ENCODE data around the gene EFNA5.

Gene EFNA5

GRCh38 chr5:107545486-107545885 lies 125.3 kb downstream of the EFNA5 start:
- no peak for DNase-seq (ENCODE audit: low read depth in 2 of 2)

GRCh38 chr5:107544967-107545366 lies 125.8 kb downstream of the EFNA5 start:
- no peak for DNase-seq (ENCODE audit: low read depth in 2 of 2)

GRCh38 chr5:107544476-107544875 lies 126.3 kb downstream of the EFNA5 start:
- DNase-seq (ENCODE audit: low read depth in 2 of 2), result no peak

GRCh38 chr5:107543868-107544267 lies 126.9 kb downstream of the EFNA5 start:
- no peak for DNase-seq (ENCODE audit: low read depth in 2 of 2)

GRCh38 chr5:107542831-107543231 lies 127.9 kb downstream of the EFNA5 start:
- no peak for DNase-seq (ENCODE audit: low read depth in 2 of 2)

DNA sequence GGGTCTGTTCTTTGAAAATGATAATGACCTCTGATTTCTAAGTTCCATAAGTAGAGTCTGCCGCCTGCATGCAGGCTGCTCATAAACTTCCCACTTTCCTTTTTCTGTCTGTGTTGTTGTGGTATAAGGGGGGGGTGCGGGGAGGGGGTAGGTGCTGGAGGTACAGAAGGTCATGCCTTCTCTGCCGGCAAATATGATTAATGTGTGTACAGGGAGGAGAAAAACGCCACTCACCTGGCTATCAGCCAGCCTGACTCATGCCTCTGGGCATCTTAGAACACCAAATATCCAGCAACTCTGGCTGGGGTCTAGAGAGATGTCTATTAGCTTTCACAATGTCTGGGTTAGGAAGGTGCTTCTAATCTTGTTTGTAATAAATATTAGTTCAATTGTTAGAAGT lies 128.3 kb downstream of the EFNA5 start:
- DNase-seq (ENCODE audit: low read depth in 2 of 2), result no peak

- DNase-seq (ENCODE audit: low read depth in 2 of 2), result no peak
Measured at GRCh38 chr5:107541400-107541799, 129.3 kb downstream of the EFNA5 start.

GRCh38 chr5:107539726-107540330 lies 130.9 kb downstream of the EFNA5 start:
- DNase-seq (ENCODE audit: low read depth in 2 of 2), result no peak

GRCh38 chr5:107538805-107539445 lies 131.8 kb downstream of the EFNA5 start:
- DNase-seq (ENCODE audit: low read depth in 2 of 2), result no peak

DNA sequence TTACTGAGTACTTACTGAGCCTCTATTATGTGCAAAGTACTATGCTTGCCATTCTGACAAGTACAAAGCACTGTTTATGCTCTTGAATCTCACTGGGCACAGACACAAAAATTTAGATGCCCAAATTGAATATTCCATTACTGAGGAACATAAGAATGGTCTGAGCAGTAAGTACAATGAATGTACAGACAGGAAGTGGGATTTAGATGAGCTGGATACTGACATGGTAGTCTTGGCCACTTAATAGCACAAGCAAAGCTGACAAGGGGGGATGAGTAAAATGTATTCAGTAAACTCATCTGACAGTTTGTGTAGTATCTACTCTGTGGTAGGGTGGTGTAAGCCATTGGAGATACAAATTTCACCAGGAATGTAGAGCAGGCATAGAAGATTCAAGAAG lies 132.4 kb downstream of the EFNA5 start:
- DNase-seq (ENCODE audit: low read depth in 2 of 2), result no peak

DNA sequence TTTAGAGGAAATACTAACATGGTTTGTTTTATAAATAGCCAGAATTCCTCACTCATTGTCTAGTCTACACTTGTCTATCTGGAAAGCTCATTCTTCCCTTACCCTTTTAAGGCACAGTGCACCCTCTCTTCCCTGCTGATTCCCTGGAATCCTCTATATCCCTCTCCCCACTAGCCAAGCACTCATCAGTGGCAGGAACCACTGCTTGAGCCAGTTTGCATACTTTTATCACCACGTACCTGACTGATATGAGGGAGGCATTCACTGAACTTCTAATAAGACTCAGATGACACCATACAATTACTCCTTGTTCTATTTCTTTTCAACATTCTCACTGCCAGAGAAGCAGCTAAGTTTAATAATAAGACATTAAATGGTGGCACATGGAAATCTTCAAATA lies 134.9 kb downstream of the EFNA5 start:
- no peak for DNase-seq (ENCODE audit: low read depth in 2 of 2)

GRCh38 chr5:107533910-107534876 lies 136.5 kb downstream of the EFNA5 start:
- DNase-seq (ENCODE audit: low read depth in 2 of 2), result no peak

GRCh38 chr5:107532916-107533315 lies 137.8 kb downstream of the EFNA5 start:
- no peak for DNase-seq (ENCODE audit: low read depth in 2 of 2)

DNA sequence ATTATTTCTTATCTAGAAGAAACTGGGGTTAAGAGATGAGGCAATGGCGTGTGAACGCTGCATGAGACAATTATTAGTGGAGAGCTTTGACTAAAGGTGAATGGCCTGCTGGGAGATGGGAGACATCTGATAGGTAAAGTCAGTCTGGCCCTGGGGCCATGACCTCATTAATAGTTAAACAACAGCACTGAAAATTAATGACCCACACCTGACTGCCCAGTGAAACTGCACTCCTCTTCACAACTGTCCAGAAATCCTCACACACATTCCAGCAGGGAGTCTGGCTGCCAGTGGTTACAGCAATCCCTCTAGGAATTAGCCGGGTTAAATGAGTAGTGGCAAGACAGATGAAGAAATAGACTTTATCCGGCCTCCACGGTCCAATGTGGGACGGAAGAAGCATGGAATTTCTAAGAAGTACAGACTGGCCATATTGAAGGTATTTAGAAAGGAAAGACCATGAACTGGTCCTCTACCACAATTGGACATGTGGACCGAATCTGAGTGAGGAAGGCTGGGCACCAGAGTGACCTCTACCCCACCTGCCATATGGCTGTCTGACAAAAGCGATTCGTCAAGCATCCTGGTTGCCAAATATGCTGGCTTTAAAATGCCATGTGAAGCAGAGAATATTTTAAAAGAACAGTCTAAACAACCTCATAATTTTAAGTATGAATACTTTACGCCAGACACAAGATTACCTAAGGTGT lies 138.4 kb downstream of the EFNA5 start:
- no peak for DNase-seq (ENCODE audit: low read depth in 2 of 2)

- DNase-seq (ENCODE audit: low read depth in 2 of 2), result no peak
Measured at GRCh38 chr5:107531308-107531707, 139.4 kb downstream of the EFNA5 start.

- no peak for DNase-seq (ENCODE audit: low read depth in 2 of 2)
Measured at GRCh38 chr5:107529618-107530017, 141.1 kb downstream of the EFNA5 start.

- DNase-seq (ENCODE audit: low read depth in 2 of 2), result no peak
Measured at GRCh38 chr5:107526270-107526937, 144.3 kb downstream of the EFNA5 start.

DNA sequence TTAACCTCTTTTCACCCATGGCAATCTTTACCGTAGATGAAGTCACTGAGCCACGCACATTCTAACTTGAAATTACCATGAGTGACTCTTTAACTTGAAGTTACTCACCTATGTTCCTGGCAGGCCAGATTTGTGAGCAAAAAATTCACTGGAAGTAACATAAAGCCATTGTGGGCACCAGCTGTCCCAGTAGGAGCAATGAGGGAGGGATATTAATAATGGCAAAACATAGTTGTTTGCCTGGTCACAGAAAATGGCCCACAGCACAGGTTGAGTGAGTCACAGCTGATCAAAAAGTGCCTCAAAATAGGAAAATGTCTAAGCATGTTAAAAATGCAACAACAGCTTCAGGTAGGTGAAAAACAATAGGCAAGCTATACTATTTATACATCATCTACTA lies 146.6 kb downstream of the EFNA5 start:
- DNase-seq (ENCODE audit: low read depth in 2 of 2), result no peak

GRCh38 chr5:107523029-107523680 lies 147.6 kb downstream of the EFNA5 start:
- no peak for DNase-seq (ENCODE audit: low read depth in 2 of 2)

DNA sequence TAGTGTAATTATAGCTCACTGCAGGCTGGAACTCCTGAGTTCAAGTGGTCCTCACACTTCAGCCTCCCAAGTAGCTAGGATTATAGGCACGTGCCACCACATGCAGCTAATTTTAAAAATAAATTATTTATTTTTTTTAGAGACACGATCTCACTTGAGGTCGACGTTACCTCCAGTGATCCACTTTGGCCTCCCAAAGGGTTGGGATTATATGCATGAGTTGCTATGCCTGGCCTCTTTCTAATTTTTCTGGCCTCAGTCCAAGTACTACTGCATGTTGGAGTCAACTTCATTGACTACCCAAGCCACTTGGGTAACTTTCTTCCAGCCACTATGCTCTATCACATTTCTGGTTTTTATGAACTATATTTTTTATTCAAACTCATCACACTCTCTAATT lies 148.3 kb downstream of the EFNA5 start:
- DNase-seq (ENCODE audit: low read depth in 2 of 2), result no peak

DNA sequence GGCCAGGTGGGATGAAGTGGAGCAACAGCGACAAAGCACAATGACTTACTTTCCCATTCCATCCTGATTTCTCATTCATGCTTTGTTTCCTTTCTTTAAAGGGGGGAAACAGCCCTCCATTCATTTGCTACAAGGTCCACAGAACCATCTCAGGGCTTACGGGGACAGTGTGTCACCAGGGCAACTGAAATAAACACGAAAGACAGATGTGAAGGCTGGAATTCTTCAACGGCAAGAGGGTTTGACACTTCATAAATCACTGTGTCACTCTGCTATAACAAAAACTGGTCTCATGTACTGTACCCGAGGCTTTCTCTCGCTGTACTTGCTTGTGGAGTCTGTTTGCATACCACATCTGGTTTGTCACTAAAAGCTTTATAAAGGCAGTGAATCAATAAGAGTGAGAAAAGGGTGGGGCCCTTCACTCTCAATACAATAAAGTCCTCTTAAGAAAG lies 150.8 kb downstream of the EFNA5 start:
- DNase-seq (ENCODE audit: low read depth in 2 of 2), result no peak
